ENCODE data around the gene SKP1. TPM values are rescaled to one million over a fixed set of nuclear protein-coding genes. Genes with fewer than 3 reads are reported as not detected.

SKP1 gene
- total RNA-seq, 3 donors from 2014 or later (not counting 1 experiment from before 2014, with no cell fraction given) = 301 to 338 (median 315) TPM

- Histone ChIP-seq H3K27me3 (ENCODE audit: control insufficient read depth, insufficient read depth, low read length) (no peaks in the 10 kb centered on the region), H3K9me3 (ENCODE audit: control insufficient read depth, insufficient read depth, low read length) (no peaks in the 10 kb centered on the region), H3K27ac (ENCODE audit: low read length) (no peak overlapping the region), H3K4me3 (ENCODE audit: low read length) (no peak overlapping the region), H3K4me1 (ENCODE audit: control insufficient read depth, insufficient read depth, low read length) (no peaks in the 10 kb centered on the region), H3K36me3 (ENCODE audit: control insufficient read depth, insufficient read depth, low read length) (peaks cover 66% of the 10 kb centered on the region)
- intact Hi-C loops (cut with micrococcal nuclease) = no loop called here
- WGBS (ENCODE audit: insufficient coverage) = 99% methylated on average over 3 of the region's 3 CpGs
- no peak for TF ChIP-seq CTCF (IDR thresholded peaks at IDR 0.05)
- Mint-ChIP-seq H3K9me3 (no peaks in the 10 kb centered on the region), H3K36me3 (no peaks in the 10 kb centered on the region), H3K27ac (peak overlapping the region; percentile 19 to 77), H3K4me3 (no peak overlapping the region), H3K4me1 (peaks cover 22 to 32% of the 10 kb centered on the region in 2 donors), H3K27me3 (ENCODE audit: low read depth in 2 of 2) (no peaks in the 10 kb centered on the region)
- no peak for DNase-seq
- no peak for ATAC-seq
These were observed 25.0 kb downstream of the SKP1 start for GRCh38 chr5:134151723-134152122.

DNA sequence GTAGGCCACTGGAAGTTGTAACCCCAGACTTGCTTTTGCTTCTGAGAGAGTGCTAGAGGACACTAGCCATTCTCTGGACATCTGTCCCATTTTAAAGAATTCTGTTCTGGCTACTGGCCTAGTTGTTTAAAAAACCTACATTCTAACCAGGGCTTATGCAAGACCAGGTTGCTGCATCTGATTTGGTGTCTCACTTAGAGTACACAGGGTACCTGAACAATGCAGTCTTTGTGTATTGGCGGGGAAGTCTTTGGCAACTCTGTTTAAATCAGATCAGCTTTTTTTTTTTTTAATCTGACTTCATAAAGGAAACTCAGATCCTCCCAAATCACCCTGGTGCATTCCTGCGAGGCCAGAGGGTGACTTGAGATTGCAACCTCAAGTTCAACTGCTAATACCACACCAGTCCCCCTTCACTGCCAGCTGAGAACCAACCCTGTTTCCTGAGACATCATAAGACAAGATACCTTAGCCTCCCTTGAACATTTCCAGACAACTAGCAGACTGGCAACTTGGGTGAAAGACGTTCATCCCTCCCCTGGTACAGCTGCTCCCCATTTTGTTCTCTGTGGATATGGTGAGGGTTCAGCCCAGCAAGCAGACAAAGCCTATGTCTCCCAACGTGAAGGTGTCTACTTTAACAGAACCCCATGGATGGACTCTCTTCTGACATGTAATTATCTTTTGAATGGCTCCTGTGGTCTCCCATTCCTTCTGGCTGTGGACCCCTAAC is 27.0 kb downstream of the SKP1 start:
- TF ChIP-seq CTCF (IDR thresholded peaks at IDR 0.05) = no peak
- Mint-ChIP-seq H3K9me3 (no peaks in the 10 kb centered on the region), H3K36me3 (no peaks in the 10 kb centered on the region), H3K27me3 (ENCODE audit: low read depth in 2 of 2) (no peaks in the 10 kb centered on the region), H3K4me3 (peak overlapping the region; percentile 5), H3K4me1 (peaks cover 18 to 38% of the 10 kb centered on the region in 2 donors), H3K27ac (peak overlapping the region; percentile 73 to 79)
- intact Hi-C loops (cut with micrococcal nuclease) = no loop called here
- no peak overlapping the region for H3K27ac ChIP-seq (ENCODE audit: low read length)
- no peak overlapping the region for H3K4me3 ChIP-seq (ENCODE audit: low read length)
- peaks cover 66% of the 10 kb centered on the region for H3K36me3 ChIP-seq (ENCODE audit: control insufficient read depth, insufficient read depth, low read length)
- ATAC-seq = no peak
- no peaks in the 10 kb centered on the region for H3K9me3 ChIP-seq (ENCODE audit: control insufficient read depth, insufficient read depth, low read length)
- peaks cover 13% of the 10 kb centered on the region for H3K4me1 ChIP-seq (ENCODE audit: control insufficient read depth, insufficient read depth, low read length)
- peak in 1 of 2 donors; percentile 41 for DNase-seq
- H3K27me3 ChIP-seq (ENCODE audit: control insufficient read depth, insufficient read depth, low read length) = no peaks in the 10 kb centered on the region
- 64% methylated on average over 4 of the region's 4 CpGs for WGBS (ENCODE audit: insufficient coverage)

DNA sequence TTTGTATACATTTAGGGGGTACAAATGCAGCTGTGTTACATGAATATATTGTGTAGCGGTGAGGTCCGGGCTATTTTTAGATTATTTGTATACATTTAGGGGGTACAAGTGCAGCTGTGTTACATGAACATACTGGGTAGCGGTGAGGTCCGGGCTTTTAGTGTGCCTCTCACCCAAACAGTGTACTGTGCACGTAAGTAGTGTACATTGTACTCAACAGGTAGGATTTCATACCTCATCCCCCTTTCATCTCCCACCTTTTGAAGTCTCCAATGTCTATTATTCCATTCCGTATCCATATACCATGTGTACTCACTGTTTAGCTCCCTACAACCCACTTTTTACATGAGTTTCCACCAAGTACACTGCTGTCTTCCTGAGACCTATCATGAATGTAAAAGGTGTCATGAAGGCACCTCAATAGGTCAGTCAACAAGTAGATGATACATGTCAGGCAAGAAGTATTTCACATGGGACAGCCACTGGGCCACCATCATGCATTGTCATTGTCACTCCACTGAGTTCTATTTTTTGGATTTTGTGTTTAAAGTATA is 27.7 kb downstream of the SKP1 start:
- Histone ChIP-seq H3K9me3 (ENCODE audit: control insufficient read depth, insufficient read depth, low read length) (no peaks in the 10 kb centered on the region), H3K36me3 (ENCODE audit: control insufficient read depth, insufficient read depth, low read length) (peaks cover 72% of the 10 kb centered on the region), H3K4me3 (ENCODE audit: low read length) (no peak overlapping the region), H3K27ac (ENCODE audit: low read length) (no peak overlapping the region), H3K4me1 (ENCODE audit: control insufficient read depth, insufficient read depth, low read length) (peaks cover 13% of the 10 kb centered on the region), H3K27me3 (ENCODE audit: control insufficient read depth, insufficient read depth, low read length) (no peaks in the 10 kb centered on the region)
- peak overlapping the region; percentile 1 to 79 for H3K27ac Mint-ChIP-seq
- peaks cover 16 to 39% of the 10 kb centered on the region in 2 donors for H3K4me1 Mint-ChIP-seq
- no peaks in the 10 kb centered on the region for H3K9me3 Mint-ChIP-seq
- DNase-seq = peak in 1 of 2 donors; percentile 33
- 97% methylated on average over 6 of the region's 6 CpGs for WGBS (ENCODE audit: insufficient coverage)
- no peaks in the 10 kb centered on the region for H3K27me3 Mint-ChIP-seq (ENCODE audit: low read depth in 2 of 2)
- no peak overlapping the region for H3K4me3 Mint-ChIP-seq
- no peaks in the 10 kb centered on the region for H3K36me3 Mint-ChIP-seq
- no peak for ATAC-seq
- intact Hi-C loops (cut with micrococcal nuclease) = no loop called here
- TF ChIP-seq CTCF (IDR thresholded peaks at IDR 0.05) = no peak

Data from natural killer cell (primary cell).